ENCODE results near the gene TNFRSF1B. TPM values are rescaled to one million over a fixed set of nuclear protein-coding genes. Genes with fewer than 3 reads are reported as not detected.

The TNFRSF1B gene
- total and polyA plus RNA-seq, 2 of the 8 experiments (the other 6 are each of a cell fraction or from before 2014, with no cell fraction given) = 1.7 to 2.9 TPM

GRCh38 chr1:12204140-12204539 is 37.3 kb downstream of the TNFRSF1B start:
- POLR2A ChIA-PET (ENCODE audit: partially characterized antibody) = no interaction called here

More at GRCh38 chr1:12204140-12204539, 37.3 kb downstream of the TNFRSF1B start:
- Histone ChIP-seq H3K27ac (ENCODE audit: low read depth, low read length) (no peak overlapping the region), H3K9me3 (ENCODE audit: insufficient read depth in 2 of 2, low read depth in 1 of 2, low read length in 1 of 2) (no peaks in the 10 kb centered on the region), H3K9ac (replicated peaks in 1 of 4; ENCODE audit: extremely low read depth in 1 of 4, low read depth in 3 of 4, low read length in 3 of 4) (no peak overlapping the region), H3K4me2 (ENCODE audit: insufficient read depth in 1 of 2, low read depth in 2 of 2, low read length in 2 of 2) (peak overlapping the region in 1 of 2 experiments; percentile 27; a peak in 1 of 4 replicates), H4K91ac (replicated peaks; ENCODE audit: insufficient read length, low read length) (peak overlapping the region; percentile 85), H3K23ac (ENCODE audit: insufficient read length) (no peak overlapping the region), H2BK12ac (ENCODE audit: low read depth, low read length) (peak overlapping the region; percentile 60; the same call in 1 of the 2 replicates), H4K20me1 (replicated peaks in 1 of 2; ENCODE audit: control insufficient read depth in 1 of 2, insufficient read depth in 2 of 2, low read length in 2 of 2) (no peaks in the 10 kb centered on the region), H2AFZ (ENCODE audit: low read length) (no peak overlapping the region; the same call in 1 of the 2 replicates), H2BK5ac (ENCODE audit: low read depth, low read length) (peak overlapping the region; percentile 60; the same call in 1 of the 2 replicates), H3K36me3 (ENCODE audit: control insufficient read depth in 2 of 4, insufficient read depth in 4 of 4, low read length in 3 of 4) (no peaks in the 10 kb centered on the region), H3K56ac (replicated peaks; ENCODE audit: insufficient read length, low read depth, low read length) (no peak overlapping the region), H3K23me2 (ENCODE audit: low read depth, low read length) (no peaks in the 10 kb centered on the region; the same call in 1 of the 2 replicates), H4K8ac (ENCODE audit: extremely low read depth, insufficient read depth, low read length) (no peak overlapping the region; the same call in 1 of the 2 replicates), H2AK5ac (ENCODE audit: low read depth, low read length) (no peak overlapping the region; the same call in 1 of the 2 replicates), H2BK120ac (replicated peaks; ENCODE audit: low read depth, low read length) (no peak overlapping the region), H3K14ac (ENCODE audit: insufficient read length) (no peak overlapping the region), H3K27me3 (replicated peaks in 1 of 4; ENCODE audit: control insufficient read depth in 3 of 4, extremely low read depth in 1 of 4, insufficient read depth in 3 of 4, low read length in 3 of 4) (no peaks in the 10 kb centered on the region), H3K4me1 (replicated peaks in 1 of 4; ENCODE audit: control insufficient read depth in 3 of 4, insufficient read depth in 4 of 4, low read length in 3 of 4) (peaks cover 3 to 9% (median 6%) of the 10 kb centered on the region in 4 experiments), H3K79me2 (ENCODE audit: control insufficient read depth in 1 of 2, insufficient read depth in 2 of 2, low read length in 2 of 2) (no peaks in the 10 kb centered on the region), H3K4ac (replicated peaks; ENCODE audit: insufficient read length, low read depth, low read length) (peak overlapping the region; percentile 97), H4K5ac (ENCODE audit: insufficient read length, low read depth, low read length) (peak overlapping the region; percentile 29), H3K79me1 (ENCODE audit: low read depth, low read length) (no peaks in the 10 kb centered on the region), H3K4me3 (ENCODE audit: extremely low read depth in 1 of 4, insufficient read depth in 2 of 4, low read depth in 3 of 4, low read length in 4 of 4) (no peak overlapping the region), H2BK20ac (ENCODE audit: low read length) (no peak overlapping the region), H2BK15ac (ENCODE audit: low read length) (0 out of 2 replicates have a peak overlapping the region, but pooled peaks have one; percentile 16), H3K18ac (ENCODE audit: extremely low read depth, low read length) (no peak overlapping the region; the same call in 1 of the 2 replicates)
- no peak for FAIRE-seq
- no peak for DNase-seq (ENCODE audit: low read depth in 1 of 2, low spot score in 2 of 2)
- CTCF ChIA-PET (ENCODE audit: partially characterized antibody) = interaction anchor here (1.1 to 17.0 kb wide), 3 partner anchors 11 to 82 kb away, joined by 3 to 503 read pairs (median 165); no protein-coding TSS in a partner anchor
- TF ChIP-seq SP1 (IDR thresholded peaks at IDR 0.05; ENCODE audit: low read depth, low read length) (no peak), GTF2F1 (IDR thresholded peaks at IDR 0.05; ENCODE audit: borderline replicate concordance, low read depth, low read length) (no peak), SP2 (IDR thresholded peaks at IDR 0.05; ENCODE audit: low read length) (no peak), POU5F1 (IDR thresholded peaks at IDR 0.05; ENCODE audit: low read depth, low read length) (no peak), RNF2 (IDR thresholded peaks at IDR 0.05; ENCODE audit: borderline replicate concordance, low read depth, low read length, missing control alignments, poor library complexity, severe bottlenecking) (no peak), TBP (IDR thresholded peaks at IDR 0.05; ENCODE audit: low read depth, low read length) (no peak), HDAC6 (IDR thresholded peaks at IDR 0.05; ENCODE audit: low read depth, low read length) (no peak), TAF7 (optimal IDR thresholded peaks at IDR 0.05; ENCODE audit: borderline replicate concordance, low read depth, low read length) (no peak), SIN3A (conservative IDR thresholded peaks at IDR 0.05 in 1 of 2, IDR thresholded peaks at IDR 0.05 in 1 of 2; ENCODE audit: low read depth in 1 of 2, low read length in 2 of 2) (0 out of 4 replicates have a peak, but pooled peaks of 1 of the 2 experiments have one; percentile 9)
- TF ChIP-seq, protein P1, sequence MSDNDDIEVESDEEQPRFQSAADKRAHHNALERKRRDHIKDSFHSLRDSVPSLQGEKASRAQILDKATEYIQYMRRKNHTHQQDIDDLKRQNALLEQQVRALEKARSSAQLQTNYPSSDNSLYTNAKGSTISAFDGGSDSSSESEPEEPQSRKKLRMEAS (IDR thresholded peaks at IDR 0.05) = 0 out of 2 replicates have a peak, but pooled peaks have one; percentile 28
- WGBS, 2 experiments (ENCODE audit: extremely low coverage in 1 of 2, insufficient coverage in 1 of 2, insufficient read length in 1 of 2, insufficient replicate concordance in 2 of 2, low coverage in 1 of 2, low lambda C conversion rate in 2 of 2, missing lambda C conversion rate in 1 of 2) = 70% methylated on average over 7 of the region's 7 CpGs; no CpG with 5 or more reads in 1 of the 2 experiments

Measured in H1 (cell line).